Iris pigment epithelial cell (primary cell): ENCODE results near the gene TMEM63B.

Experiments used
- DNase-seq: peaks from one replicate; pipeline ENCODE4 v3.0.0-alpha.2; 2011; ENCODE audit warnings: low read depth

TMEM63B gene

DNA sequence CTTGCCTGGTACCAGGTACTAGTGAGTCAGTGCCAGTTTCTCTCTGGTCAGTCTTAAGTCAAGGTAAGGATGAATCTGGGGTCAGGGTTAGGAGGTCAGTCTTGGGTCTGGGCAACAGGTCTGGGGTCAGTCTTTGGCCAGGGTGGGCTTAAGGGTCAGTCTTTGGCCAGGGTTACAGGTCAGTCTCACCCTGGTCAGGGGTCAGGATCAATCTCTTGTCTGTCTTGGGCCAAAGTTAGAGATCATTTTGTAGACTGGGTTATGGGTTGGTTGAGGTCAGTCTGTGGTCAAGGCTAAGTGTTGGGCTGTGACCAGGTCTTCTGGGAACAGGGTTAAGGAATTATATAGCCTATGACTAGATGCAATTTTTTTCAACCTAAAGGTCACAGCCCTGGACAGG, 18.5 kb downstream of the TMEM63B start:
- DNase-seq, result no peak

DNA sequence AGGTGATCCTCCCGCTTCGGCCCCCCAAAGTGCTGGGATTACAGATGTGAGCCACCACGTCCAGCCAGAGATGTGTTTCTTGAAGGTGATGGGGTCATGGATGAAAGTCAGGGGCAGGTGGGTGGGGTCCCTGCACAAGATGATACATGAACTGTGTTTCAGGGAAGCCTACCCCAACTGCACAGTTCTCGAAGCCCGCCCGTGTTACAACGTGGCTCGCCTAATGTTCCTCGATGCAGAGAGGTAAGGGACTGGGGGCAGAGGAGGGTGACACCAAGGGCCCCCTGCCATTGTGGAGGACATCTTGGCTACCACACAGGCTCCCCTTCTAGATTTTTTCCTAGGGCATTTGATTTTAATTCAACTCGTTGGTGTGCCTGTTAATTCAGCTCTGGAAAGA, 19.3 kb downstream of the TMEM63B start:
- DNase-seq, result no peak

GRCh38 chr6:44147256-44147655, 19.9 kb downstream of the TMEM63B start:
- no peak for DNase-seq

DNA sequence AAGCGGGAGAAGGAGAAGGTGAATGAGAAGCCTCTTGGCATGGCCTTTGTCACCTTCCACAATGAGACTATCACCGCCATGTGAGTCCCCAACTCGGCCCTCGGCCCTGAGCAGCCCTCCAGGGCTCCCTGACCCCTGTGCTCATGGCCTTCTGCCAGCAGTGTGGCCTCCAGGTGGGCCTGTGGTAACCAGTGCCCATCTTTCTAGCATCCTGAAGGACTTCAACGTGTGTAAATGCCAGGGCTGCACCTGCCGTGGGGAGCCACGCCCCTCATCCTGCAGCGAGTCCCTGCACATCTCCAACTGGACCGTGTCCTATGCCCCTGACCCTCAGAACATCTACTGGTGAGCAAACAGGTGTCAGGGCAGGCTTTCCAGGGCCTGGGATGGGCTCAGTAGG, 21.0 kb downstream of the TMEM63B start:
- DNase-seq, result no peak

- DNase-seq, result no peak
These were observed 22.1 kb downstream of the TMEM63B start for GRCh38 chr6:44149369-44150012.

- no peak for DNase-seq
These were observed 23.1 kb downstream of the TMEM63B start for GRCh38 chr6:44150317-44150917.

- peak; percentile 63 for DNase-seq
These were observed 24.2 kb downstream of the TMEM63B start for GRCh38 chr6:44151348-44152108.

GRCh38 chr6:44152109-44152461, 24.7 kb downstream of the TMEM63B start:
- DNase-seq, result no peak

DNA sequence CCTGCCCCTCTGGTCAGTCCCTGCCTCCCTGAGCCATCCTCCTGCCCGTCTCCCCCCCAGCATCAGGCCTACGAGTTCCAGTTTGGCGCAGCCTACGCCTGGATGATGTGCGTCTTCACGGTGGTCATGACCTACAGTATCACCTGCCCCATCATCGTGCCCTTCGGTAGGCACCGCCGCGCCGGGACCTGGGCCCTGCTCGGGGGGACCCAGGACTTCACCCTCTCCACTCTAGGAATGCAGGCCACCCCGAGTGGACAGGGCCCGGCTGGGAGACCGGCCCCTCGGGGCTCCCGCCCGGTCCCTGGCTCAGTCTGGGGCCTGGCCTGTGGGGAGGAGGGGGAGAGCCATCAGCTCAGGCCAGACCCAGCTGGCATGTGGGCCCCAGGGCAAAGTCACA, 25.2 kb downstream of the TMEM63B start:
- DNase-seq, result no peak

GRCh38 chr6:44154067-44154466, 26.7 kb downstream of the TMEM63B start:
- DNase-seq, result no peak

- no peak for DNase-seq
These were observed 29.3 kb downstream of the TMEM63B start for GRCh38 chr6:44156494-44157151.

DNA sequence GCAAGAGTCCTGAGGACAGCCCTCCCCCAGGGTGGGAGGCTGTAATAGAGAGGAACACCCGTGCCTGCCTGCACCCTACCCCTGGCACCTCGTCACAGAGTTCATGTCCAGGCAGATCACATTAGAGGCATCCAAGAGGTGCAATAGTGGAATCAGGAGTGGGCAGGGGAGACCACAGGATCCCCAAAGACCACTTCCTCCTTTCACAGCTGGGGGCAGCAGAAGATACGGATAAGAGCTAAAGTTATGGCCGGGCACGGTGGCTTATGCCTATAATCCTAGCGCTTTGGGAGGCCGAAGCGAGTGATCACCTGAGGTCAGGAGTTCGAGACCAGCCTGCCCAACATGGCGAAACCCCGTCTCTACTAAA, 29.8 kb downstream of the TMEM63B start:
- no peak for DNase-seq

DNA sequence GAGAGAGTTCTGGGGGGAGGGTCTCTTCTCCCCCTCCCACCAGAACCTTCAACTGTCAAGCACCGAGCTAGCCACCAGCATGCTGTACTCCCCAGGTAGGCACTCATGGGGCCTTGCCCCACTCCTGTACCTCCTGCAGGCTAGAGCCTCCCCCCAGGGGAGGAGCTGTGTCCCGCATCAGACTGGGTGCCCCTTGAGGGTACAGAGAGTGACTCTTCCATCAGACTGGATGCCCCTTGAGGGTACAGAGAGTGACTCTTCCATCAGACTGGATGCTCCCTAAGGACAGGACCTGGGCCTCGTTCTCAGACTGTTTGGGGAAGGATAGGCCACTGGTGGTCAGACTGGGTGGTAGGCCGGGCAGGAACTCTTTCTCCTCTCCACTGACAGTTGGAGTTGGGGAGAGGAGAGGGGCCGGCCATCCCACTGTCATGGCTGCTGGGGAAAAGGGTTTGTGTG, 31.4 kb downstream of the TMEM63B start, which contains the start of gene CAPN11:
Gene CAPN11 (plus strand): TSS at position 51 of the 459 bp plus-strand sequence. CDS start 29 bp downstream, at position 80.
- no peak for DNase-seq

DNA sequence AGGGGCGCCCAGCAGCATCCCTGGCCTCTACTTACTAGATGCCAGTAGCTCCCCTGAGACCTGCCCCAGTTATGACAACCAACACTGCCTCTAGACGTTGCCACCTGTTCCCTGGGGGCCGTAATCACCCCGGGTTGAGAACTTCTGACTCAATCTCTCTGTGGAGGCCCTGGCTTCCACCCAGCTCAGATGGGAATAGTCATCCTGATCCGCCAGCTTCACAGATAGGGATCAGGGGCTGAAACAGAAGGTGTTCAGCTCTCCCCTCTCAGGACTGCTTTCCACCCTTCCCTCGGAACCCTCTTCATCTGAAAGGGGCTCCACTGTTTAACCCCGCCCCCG, 34.6 kb downstream of the TMEM63B start:
- peak; percentile 60 for DNase-seq

- DNase-seq, result no peak
These were observed 35.7 kb downstream of the TMEM63B start for GRCh38 chr6:44162876-44163625.

DNA sequence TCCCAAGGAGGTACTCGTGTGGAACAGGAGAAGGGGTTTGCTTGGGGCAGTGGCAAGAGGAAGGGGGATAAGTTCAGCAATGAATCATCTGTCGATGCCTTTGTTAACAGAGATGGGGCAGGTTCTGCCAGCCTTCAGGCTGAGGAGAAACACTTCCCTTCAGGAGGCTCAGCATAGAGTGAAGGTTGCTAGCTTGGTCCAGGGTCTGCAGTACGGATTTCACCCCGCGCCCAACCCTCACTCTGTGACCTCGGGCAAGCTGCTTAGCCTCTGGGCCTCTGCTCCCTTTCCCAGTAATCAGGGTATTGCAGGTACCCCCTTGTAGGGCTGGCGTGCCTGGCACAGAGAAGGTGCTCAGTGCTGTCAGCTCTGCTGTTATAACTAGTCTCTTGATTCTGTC, 38.8 kb downstream of the TMEM63B start:
- DNase-seq, result no peak

- no peak for DNase-seq
These were observed 39.3 kb downstream of the TMEM63B start for GRCh38 chr6:44166591-44167184.

DNA sequence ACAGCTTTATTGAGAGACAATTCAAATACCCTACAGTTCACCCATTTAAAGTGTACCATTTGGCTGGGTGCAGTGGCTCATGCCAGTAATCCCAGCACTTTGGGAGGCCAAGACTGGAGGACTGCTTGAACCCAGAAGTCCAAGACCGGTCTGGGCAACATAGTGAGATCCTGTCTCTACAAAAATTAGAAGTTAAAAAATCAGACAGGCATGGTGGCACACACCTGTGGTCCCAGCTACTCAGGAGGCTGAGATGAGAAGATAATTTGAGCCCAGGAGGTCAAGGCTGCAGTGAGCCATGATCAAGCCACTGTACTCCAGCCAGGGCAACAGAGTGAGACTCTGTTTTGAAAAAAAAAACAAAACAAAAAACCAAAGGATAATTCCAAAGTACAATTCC, 40.2 kb downstream of the TMEM63B start:
- no peak for DNase-seq

- DNase-seq, result no peak
These were observed 41.8 kb downstream of the TMEM63B start for GRCh38 chr6:44169154-44169553.

DNA sequence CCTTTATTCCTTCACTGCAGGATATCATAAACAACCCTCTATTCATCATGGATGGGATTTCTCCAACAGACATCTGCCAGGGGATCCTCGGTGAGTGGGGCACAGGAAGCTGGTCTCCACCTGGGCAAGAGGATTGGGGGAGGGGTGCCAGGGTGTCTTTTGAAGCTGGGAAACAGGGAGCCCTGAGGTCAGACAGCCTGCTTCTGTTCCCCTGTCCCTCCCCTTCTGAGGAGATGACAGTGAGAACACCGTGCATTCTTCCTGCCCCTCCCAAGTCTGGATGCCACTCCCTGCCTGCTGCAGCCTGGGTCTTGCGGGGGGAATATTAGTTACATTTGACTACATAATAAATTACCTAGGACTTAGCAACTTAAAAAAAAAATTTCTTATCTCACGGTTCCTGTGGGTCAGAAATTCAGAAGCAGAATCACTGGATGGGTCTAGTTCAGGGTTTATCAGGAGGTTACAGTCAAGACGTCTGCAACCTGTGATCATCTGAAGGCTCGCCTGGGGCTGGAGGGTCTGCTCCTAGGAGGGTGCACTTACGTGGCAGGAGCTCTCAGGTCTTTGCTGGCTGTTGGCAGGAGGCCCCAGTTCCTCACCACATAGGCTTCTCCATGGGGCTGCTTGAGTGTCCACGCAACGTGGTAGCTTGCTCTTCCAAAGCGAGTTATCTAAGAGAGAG, 42.7 kb downstream of the TMEM63B start:
- no peak for DNase-seq

DNA sequence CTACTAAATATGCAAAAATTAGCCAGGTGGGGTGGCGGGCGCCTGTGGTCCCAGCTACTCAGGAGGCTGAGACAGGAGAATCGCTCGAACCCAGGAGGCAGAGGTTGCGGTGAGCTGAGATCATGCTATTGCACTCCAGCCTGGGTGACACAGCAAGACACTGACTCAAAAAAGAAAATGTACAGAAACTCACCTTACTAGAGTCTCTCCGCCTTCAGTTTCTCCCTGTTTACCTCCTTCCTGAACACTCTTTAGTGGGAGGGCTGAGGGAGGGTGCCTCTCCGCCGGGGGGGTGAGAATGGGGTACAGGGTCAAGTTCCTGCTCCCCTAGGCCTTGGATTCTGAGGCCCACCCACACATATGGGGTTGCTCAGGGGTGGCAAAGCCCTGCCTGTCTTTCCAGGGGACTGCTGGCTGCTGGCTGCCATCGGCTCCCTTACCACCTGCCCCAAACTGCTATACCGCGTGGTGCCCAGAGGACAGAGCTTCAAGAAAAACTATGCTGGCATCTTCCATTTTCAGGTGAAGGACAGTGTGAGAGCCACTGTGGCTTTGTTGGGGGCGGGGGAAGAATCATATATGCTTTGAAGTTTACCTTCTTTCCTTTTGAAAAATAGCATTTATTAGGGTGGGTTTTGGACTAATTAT, 44.7 kb downstream of the TMEM63B start:
- no peak for DNase-seq
